BLaER1 treated with 17β-estradiol and CSF1 and Interleukin-3, amounts not matched to agents 10 nM and 100 nM (cell line): ENCODE measurements around the gene COL4A4.

Experiments used
- H3K27ac ChIP-seq, 11 experiments: shearing (Covaris generic); formaldehyde crosslinking; 2 replicates each; pipeline ENCODE4 v1.8.1; 2022
- H3K27me3 ChIP-seq, 11 experiments: shearing (Covaris generic); formaldehyde crosslinking; 2 replicates each; pipeline ENCODE4 v1.8.1; 2022
- H3K36me3 ChIP-seq, 11 experiments: shearing (Covaris generic); formaldehyde crosslinking; 2 replicates each; pipeline ENCODE4 v1.8.1; 2022
- H3K4me1 ChIP-seq, 10 experiments: shearing (Covaris generic); formaldehyde crosslinking; 2 replicates each; pipeline ENCODE4 v1.8.1; 2022
- H3K4me2 ChIP-seq, 11 experiments: shearing (Covaris generic); formaldehyde crosslinking; 2 replicates each; pipeline ENCODE4 v1.8.1; 2022
- H3K4me3 ChIP-seq, 10 experiments: shearing (Covaris generic); formaldehyde crosslinking; 2 replicates each; pipeline ENCODE4 v1.8.1; 2022
- H3K9ac ChIP-seq, 11 experiments: shearing (Covaris generic); formaldehyde crosslinking; 2 replicates each; pipeline ENCODE4 v1.8.1; 2022
- H3K9me3 ChIP-seq, 11 experiments: shearing (Covaris generic); formaldehyde crosslinking; replicated peaks in 1 of 11; 2 replicates each; pipeline ENCODE4 v1.8.1; 2022
- H4K20me1 ChIP-seq, 11 experiments: shearing (Covaris generic); formaldehyde crosslinking; 2 replicates each; pipeline ENCODE4 v1.8.1; 2022
- Cebpa-rat ChIP-seq, 11 experiments: shearing (Covaris generic); IDR thresholded peaks; 2 replicates each; pipeline ENCODE4 v1.8.1; 2022

The COL4A4 gene

GRCh38 chr2:227163998-227164762, at the start of gene COL4A4, which contains the start of gene COL4A3:
COL4A4 (minus strand) TSS chr2:227164205; CDS start chr2:227147483, 16,722 bp downstream.
COL4A3 (plus strand) TSS chr2:227164624; CDS start chr2:227164727, 103 bp downstream.
- Histone ChIP-seq H3K9me3 (peaks cover 4 to 18% (median 13%) of the 10 kb centered on the region in 11 experiments; a peak in 16 of 22 replicates), H3K27ac (no peak within 1 kb of the TSS), H3K4me2 (peak within 1 kb of the TSS; percentile 83 to 93 (median 89)), H3K9ac (peak within 1 kb of the TSS in 1 of 11 experiments; percentile 44; a peak in 1 of 22 replicates), H3K27me3 (peaks cover 29 to 49% (median 35%) of the 10 kb centered on the region in 11 experiments), H4K20me1 (no peaks in the 10 kb centered on the region), H3K4me3 (peak within 1 kb of the TSS; percentile 39 to 69 (median 56)), H3K36me3 (no peaks in the 10 kb centered on the region), H3K4me1 (peaks cover 0 to 15% (median 10%) of the 10 kb centered on the region in 10 experiments; a peak in 15 of 20 replicates)
- no peak for TF ChIP-seq Cebpa-rat (IDR thresholded peaks at IDR 0.05)

GRCh38 chr2:227207573-227207972, 43.6 kb upstream of the COL4A4 start:
- H3K9me3 ChIP-seq: no peaks in the 10 kb centered on the region
- H3K4me3 ChIP-seq: no peak overlapping the region
- H4K20me1 ChIP-seq: no peaks in the 10 kb centered on the region
- no peaks in the 10 kb centered on the region for H3K4me1 ChIP-seq
- no peak overlapping the region for H3K27ac ChIP-seq
- H3K4me2 ChIP-seq: no peak overlapping the region
- no peak overlapping the region for H3K9ac ChIP-seq
- no peaks in the 10 kb centered on the region for H3K27me3 ChIP-seq
- no peak for TF ChIP-seq Cebpa-rat (IDR thresholded peaks at IDR 0.05)
- H3K36me3 ChIP-seq: no peaks in the 10 kb centered on the region

- H3K9ac ChIP-seq: no peak overlapping the region
Observed at GRCh38 chr2:227206406-227206805, 42.4 kb upstream of the COL4A4 start.

GRCh38 chr2:227205701-227206100, 41.7 kb upstream of the COL4A4 start:
- Histone ChIP-seq H3K27me3 (no peaks in the 10 kb centered on the region), H3K9ac (no peak overlapping the region), H3K4me2 (no peak overlapping the region), H4K20me1 (no peaks in the 10 kb centered on the region), H3K4me1 (no peaks in the 10 kb centered on the region), H3K27ac (no peak overlapping the region), H3K4me3 (no peak overlapping the region), H3K36me3 (no peaks in the 10 kb centered on the region), H3K9me3 (no peaks in the 10 kb centered on the region)
- TF ChIP-seq Cebpa-rat (IDR thresholded peaks at IDR 0.05): no peak

More at GRCh38 chr2:227206406-227206805, 42.4 kb upstream of the COL4A4 start:
- no peaks in the 10 kb centered on the region for H3K9me3 ChIP-seq
- no peaks in the 10 kb centered on the region for H3K36me3 ChIP-seq
- no peak overlapping the region for H3K4me3 ChIP-seq
- no peak overlapping the region for H3K27ac ChIP-seq
- H3K4me1 ChIP-seq: no peaks in the 10 kb centered on the region
- no peaks in the 10 kb centered on the region for H4K20me1 ChIP-seq
- TF ChIP-seq Cebpa-rat (IDR thresholded peaks at IDR 0.05): no peak
- no peak overlapping the region for H3K4me2 ChIP-seq
- H3K27me3 ChIP-seq: no peaks in the 10 kb centered on the region

- Histone ChIP-seq H4K20me1 (no peaks in the 10 kb centered on the region), H3K4me1 (no peaks in the 10 kb centered on the region), H3K4me2 (no peak overlapping the region), H3K27me3 (no peaks in the 10 kb centered on the region), H3K4me3 (no peak overlapping the region), H3K36me3 (no peaks in the 10 kb centered on the region), H3K9ac (no peak overlapping the region), H3K9me3 (no peaks in the 10 kb centered on the region), H3K27ac (no peak overlapping the region)
- no peak for TF ChIP-seq Cebpa-rat (IDR thresholded peaks at IDR 0.05)
Observed at GRCh38 chr2:227204452-227204851, 40.4 kb upstream of the COL4A4 start.

GRCh38 chr2:227201771-227202170, 37.8 kb upstream of the COL4A4 start:
- no peaks in the 10 kb centered on the region for H3K36me3 ChIP-seq
- no peaks in the 10 kb centered on the region for H3K27me3 ChIP-seq
- TF ChIP-seq Cebpa-rat (IDR thresholded peaks at IDR 0.05): no peak
- H3K27ac ChIP-seq: no peak overlapping the region
- H3K9ac ChIP-seq: no peak overlapping the region
- no peaks in the 10 kb centered on the region for H4K20me1 ChIP-seq
- H3K4me2 ChIP-seq: no peak overlapping the region
- H3K4me1 ChIP-seq: no peaks in the 10 kb centered on the region
- H3K9me3 ChIP-seq: peaks cover 0 to 5% (median 0%) of the 10 kb centered on the region in 11 experiments; a peak in 3 of 22 replicates
- no peak overlapping the region for H3K4me3 ChIP-seq

GRCh38 chr2:227198866-227199265, 34.9 kb upstream of the COL4A4 start:
- Histone ChIP-seq H3K27ac (no peak overlapping the region), H3K9ac (no peak overlapping the region), H3K4me1 (no peaks in the 10 kb centered on the region), H3K36me3 (no peaks in the 10 kb centered on the region), H3K9me3 (peaks cover 0 to 6% (median 0%) of the 10 kb centered on the region in 11 experiments; a peak in 3 of 22 replicates), H4K20me1 (no peaks in the 10 kb centered on the region), H3K4me3 (no peak overlapping the region), H3K27me3 (no peaks in the 10 kb centered on the region), H3K4me2 (no peak overlapping the region)
- no peak for TF ChIP-seq Cebpa-rat (IDR thresholded peaks at IDR 0.05)

- Histone ChIP-seq H3K36me3 (no peaks in the 10 kb centered on the region), H3K4me1 (peaks cover under 1 to 9% (median 6%) of the 10 kb centered on the region in 10 experiments; a peak in 17 of 20 replicates), H3K27ac (no peak overlapping the region), H3K4me2 (no peak overlapping the region), H3K4me3 (no peak overlapping the region), H3K9ac (no peak overlapping the region), H3K27me3 (no peaks in the 10 kb centered on the region), H3K9me3 (peaks cover 0 to 6% (median 0%) of the 10 kb centered on the region in 11 experiments; a peak in 3 of 22 replicates), H4K20me1 (no peaks in the 10 kb centered on the region)
- TF ChIP-seq Cebpa-rat (IDR thresholded peaks at IDR 0.05): no peak
Observed at GRCh38 chr2:227194219-227194618, 30.2 kb upstream of the COL4A4 start.

- H3K9ac ChIP-seq: no peak overlapping the region
- H3K27ac ChIP-seq: no peak overlapping the region
- no peaks in the 10 kb centered on the region for H4K20me1 ChIP-seq
- H3K36me3 ChIP-seq: no peaks in the 10 kb centered on the region
- H3K9me3 ChIP-seq: peaks cover 0 to 6% (median 0%) of the 10 kb centered on the region in 11 experiments; a peak in 3 of 22 replicates
- no peak for TF ChIP-seq Cebpa-rat (IDR thresholded peaks at IDR 0.05)
- H3K4me2 ChIP-seq: no peak overlapping the region
- no peak overlapping the region for H3K4me3 ChIP-seq
- H3K27me3 ChIP-seq: no peaks in the 10 kb centered on the region
- peaks cover 18 to 26% (median 23%) of the 10 kb centered on the region in 10 experiments for H3K4me1 ChIP-seq
Observed at GRCh38 chr2:227192491-227192890, 28.5 kb upstream of the COL4A4 start.
